A673 (cell line): Measurements from ENCODE around the gene C1orf210.

ENCODE experiments used
- EZH2 ChIP-seq: fragments of 200-600 bp; sonication (generic); IDR thresholded peaks from 2 replicates; pipeline ENCODE4 v1.6.1; 2017; ENCODE audit warnings: borderline replicate concordance, low read depth, mild to moderate bottlenecking, mixed read lengths, antibody characterized with exemption, low read length; ENCODE audit not compliant: poor library complexity, severe bottlenecking
- TF ChIP-seq, protein P1 (sequence below): fragments of 300-800, 200-600 bp; sonication (generic); conservative IDR thresholded peaks from 2 replicates; pipeline ENCODE4 v1.5.1; 2017; ENCODE audit warnings: low read depth, mild to moderate bottlenecking, antibody characterized with exemption, low read length, moderate library complexity, mixed read lengths

DNA sequence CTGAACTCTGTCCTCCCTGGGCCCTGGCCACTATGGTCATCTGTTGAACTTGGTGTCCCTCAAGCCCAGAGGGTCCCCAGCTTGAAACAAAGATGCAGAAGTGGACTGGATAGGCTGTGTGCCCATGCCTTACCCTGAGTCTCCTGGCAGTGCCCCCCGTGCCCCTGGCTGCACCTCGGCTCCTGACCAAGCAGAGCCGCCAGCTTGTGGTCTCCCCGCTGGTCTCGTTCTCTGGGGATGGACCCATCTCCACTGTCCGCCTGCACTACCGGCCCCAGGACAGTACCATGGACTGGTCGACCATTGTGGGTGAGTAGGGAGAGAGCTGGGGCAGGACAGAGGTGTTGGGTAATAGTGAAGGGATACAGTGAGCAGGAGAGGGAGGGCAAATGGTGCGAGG, 26.1 kb upstream of the C1orf210 start:
- no peak for TF ChIP-seq EZH2
- TF ChIP-seq, protein P1, sequence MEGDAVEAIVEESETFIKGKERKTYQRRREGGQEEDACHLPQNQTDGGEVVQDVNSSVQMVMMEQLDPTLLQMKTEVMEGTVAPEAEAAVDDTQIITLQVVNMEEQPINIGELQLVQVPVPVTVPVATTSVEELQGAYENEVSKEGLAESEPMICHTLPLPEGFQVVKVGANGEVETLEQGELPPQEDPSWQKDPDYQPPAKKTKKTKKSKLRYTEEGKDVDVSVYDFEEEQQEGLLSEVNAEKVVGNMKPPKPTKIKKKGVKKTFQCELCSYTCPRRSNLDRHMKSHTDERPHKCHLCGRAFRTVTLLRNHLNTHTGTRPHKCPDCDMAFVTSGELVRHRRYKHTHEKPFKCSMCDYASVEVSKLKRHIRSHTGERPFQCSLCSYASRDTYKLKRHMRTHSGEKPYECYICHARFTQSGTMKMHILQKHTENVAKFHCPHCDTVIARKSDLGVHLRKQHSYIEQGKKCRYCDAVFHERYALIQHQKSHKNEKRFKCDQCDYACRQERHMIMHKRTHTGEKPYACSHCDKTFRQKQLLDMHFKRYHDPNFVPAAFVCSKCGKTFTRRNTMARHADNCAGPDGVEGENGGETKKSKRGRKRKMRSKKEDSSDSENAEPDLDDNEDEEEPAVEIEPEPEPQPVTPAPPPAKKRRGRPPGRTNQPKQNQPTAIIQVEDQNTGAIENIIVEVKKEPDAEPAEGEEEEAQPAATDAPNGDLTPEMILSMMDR, result no peak
